Loucy (cell line): ENCODE results near the gene CYP2E1.

Experiments used
- CTCF ChIP-seq: fragments of 200-600 bp; sonication (generic); conservative IDR thresholded peaks from 2 replicates; pipeline ENCODE4 v1.5.1; 2014; ENCODE audit warnings: mild to moderate bottlenecking, antibody characterized with exemption, low read length
- EZH2phosphoT487 ChIP-seq: fragments of 200-600 bp; IDR thresholded peaks from 2 replicates; pipeline ENCODE4 v1.6.1; 2018; ENCODE audit warnings: antibody characterized with exemption, mild to moderate bottlenecking, moderate library complexity, borderline replicate concordance

GRCh38 chr10:133532871-133533270, 5.7 kb downstream of the CYP2E1 start:
- TF ChIP-seq CTCF (no peak), EZH2phosphoT487 (no peak)
